Measurements from ENCODE around the gene DNAH8. TPM values are rescaled to one million over a fixed set of nuclear protein-coding genes. Genes with fewer than 3 reads are reported as not detected.
A peak's percentile ranks its signal among the peaks of the same experiment; 100 is the strongest.

DNAH8 gene, protein sequence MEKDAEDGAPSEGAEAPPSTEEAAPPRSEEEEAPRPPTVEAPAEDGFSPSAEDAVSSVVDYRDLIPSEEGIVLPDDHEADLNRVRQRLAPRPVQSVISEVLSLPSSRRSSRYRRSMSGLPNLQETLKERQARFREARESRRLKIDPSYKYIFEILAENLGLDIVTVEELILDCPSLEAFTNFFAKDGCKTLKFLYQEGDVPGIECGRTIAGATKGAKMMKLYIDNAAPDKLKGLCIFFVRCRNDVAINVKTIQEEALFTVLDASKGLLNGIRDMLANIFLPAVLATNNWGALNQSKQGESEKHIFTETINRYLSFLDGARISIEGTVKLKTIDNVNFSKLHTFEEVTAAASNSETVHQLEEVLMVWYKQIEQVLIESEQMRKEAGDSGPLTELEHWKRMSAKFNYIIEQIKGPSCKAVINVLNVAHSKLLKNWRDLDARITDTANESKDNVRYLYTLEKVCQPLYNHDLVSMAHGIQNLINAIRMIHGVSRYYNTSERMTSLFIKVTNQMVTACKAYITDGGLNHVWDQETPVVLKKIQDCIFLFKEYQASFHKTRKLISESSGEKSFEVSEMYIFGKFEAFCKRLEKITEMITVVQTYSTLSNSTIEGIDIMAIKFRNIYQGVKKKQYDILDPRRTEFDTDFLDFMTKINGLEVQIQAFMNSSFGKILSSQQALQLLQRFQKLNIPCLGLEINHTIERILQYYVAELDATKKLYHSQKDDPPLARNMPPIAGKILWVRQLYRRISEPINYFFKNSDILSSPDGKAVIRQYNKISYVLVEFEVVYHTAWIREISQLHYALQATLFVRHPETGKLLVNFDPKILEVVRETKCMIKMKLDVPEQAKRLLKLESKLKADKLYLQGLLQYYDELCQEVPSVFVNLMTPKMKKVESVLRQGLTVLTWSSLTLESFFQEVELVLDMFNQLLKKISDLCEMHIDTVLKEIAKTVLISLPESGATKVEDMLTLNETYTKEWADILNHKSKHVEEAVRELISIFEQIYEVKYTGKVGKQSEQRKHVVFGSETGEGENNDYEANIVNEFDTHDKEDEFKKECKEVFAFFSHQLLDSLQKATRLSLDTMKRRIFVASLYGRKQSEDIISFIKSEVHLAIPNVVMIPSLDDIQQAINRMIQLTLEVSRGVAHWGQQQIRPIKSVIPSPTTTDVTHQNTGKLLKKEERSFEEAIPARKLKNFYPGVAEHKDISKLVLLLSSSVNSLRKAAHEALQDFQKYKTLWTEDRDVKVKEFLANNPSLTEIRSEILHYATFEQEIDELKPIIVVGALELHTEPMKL (N-terminal part only)
- total RNA-seq = 10 to 100 TPM in 2 of 7 donors, 1 to 10 TPM in 5; 1.7 to 15.6 (median 6.3) TPM
- under 1 TPM; 0.20 to 0.51 (median 0.46) TPM for polyA plus RNA-seq
- long read RNA-seq, donor 1 = 0 reads
- long read RNA-seq, donor 2 = 0 reads

DNA sequence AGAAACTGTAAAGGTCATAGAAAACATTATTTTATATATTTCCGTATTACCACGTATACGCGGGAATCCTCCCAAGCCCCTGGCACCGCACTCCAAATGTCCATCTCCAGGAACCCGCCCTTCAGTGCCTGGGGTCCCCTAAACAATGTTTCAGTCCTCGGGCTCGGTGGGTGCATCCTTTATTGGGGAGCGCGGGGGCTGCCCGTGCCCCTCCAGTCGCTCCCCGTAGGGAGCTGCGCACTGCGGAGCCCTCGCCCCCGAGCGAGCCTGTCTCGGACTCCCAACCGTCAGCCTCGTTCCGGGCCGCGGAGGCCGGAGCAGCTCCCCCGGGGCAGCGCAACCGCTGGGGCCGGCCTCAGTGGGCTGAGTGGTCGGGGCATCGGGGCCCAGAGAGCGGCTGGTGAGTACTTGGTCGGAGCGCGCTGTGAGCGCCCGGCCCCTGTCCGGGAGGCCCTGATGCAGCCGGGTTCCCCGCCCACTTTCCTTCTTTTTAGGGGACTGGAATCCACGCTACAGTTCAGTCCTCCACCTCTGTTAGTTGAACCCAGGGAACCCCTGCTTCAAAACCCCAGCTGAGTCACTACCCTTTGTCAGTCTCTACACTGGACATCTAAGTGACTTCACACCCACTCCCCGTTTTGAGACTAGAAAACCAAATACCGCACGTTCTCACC is at the start of gene DNAH8:
TSS of gene DNAH8 (plus strand) at position 296 of the 674 bp plus-strand sequence. CDS start 7,499 bp downstream, outside the sequence.
- WGBS, 5 donors = 5 to 19% (median 10%) methylated on average over 16 to 44 of the region's 44 CpGs
- DNase-seq = peak; percentile 75

DNA sequence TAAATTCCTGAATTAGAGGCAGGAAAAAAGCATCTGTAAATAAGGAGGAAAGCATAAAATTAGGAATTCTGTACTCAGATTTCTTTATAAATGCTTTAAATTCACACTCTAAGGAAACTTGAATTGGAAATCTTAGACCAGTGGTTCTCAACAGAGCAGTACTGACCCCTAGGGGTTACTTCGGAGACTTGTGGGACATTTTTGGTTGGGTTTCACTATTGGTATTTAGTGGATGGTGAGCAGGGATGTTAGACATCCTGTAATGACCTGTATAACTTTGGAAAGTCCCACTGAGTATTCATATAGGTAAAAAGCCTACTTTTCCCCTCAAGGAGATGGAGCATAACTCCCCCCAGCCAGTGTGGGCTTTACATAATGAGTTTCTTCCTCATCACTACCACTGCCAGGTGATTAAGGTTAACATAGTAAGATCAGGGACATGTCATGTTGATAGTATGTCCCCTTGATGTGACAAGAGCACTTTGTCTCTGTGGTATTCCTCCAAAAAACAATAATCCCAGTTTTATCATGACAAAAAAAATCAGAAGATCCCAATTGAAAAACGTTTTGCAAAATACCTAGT is 43.1 kb upstream of the DNAH8 start:
- DNase-seq = no peak
- H3K4me3 ChIP-seq = no peak overlapping the region
- H3K4me1 ChIP-seq = peaks cover 3 to 53% (median 25%) of the 10 kb centered on the region in 6 donors
- no peaks in the 10 kb centered on the region for H3K27me3 ChIP-seq (replicated peaks in 1 of 7)
- peaks cover 0 to 5% (median 0%) of the 10 kb centered on the region in 8 donors for H3K9me3 ChIP-seq
- intact Hi-C loops (cut with DNase I; ENCODE audit: low total_unique reads) = no loop called here
- no peak for TF ChIP-seq POLR2AphosphoS5 (IDR thresholded peaks at IDR 0.05)
- TF ChIP-seq, protein P1, sequence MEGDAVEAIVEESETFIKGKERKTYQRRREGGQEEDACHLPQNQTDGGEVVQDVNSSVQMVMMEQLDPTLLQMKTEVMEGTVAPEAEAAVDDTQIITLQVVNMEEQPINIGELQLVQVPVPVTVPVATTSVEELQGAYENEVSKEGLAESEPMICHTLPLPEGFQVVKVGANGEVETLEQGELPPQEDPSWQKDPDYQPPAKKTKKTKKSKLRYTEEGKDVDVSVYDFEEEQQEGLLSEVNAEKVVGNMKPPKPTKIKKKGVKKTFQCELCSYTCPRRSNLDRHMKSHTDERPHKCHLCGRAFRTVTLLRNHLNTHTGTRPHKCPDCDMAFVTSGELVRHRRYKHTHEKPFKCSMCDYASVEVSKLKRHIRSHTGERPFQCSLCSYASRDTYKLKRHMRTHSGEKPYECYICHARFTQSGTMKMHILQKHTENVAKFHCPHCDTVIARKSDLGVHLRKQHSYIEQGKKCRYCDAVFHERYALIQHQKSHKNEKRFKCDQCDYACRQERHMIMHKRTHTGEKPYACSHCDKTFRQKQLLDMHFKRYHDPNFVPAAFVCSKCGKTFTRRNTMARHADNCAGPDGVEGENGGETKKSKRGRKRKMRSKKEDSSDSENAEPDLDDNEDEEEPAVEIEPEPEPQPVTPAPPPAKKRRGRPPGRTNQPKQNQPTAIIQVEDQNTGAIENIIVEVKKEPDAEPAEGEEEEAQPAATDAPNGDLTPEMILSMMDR (IDR thresholded peaks at IDR 0.05 in 8 of 11, conservative IDR thresholded peaks at IDR 0.05 in 3 of 11) = peak in 10 of 11 experiments; percentile 11 to 77 (median 66)
- no peak overlapping the region for H3K27ac ChIP-seq
- peaks cover 0 to 24% (median 0%) of the 10 kb centered on the region in 6 donors for H3K36me3 ChIP-seq
- WGBS, 5 donors = 12 to 28% (median 20%) methylated on average over 2 of the region's 2 CpGs

More for the DNA sequence above, at the start of gene DNAH8:
- TF ChIP-seq POLR2AphosphoS5 (IDR thresholded peaks at IDR 0.05) = peak in 1 of 3 donors; percentile 23
- TF ChIP-seq, protein P1 (IDR thresholded peaks at IDR 0.05 in 8 of 11, conservative IDR thresholded peaks at IDR 0.05 in 3 of 11) = no peak
- no peak for TF ChIP-seq POLR2A (IDR thresholded peaks at IDR 0.05)
- H3K9me3 ChIP-seq = peaks cover 0 to 3% (median 0%) of the 10 kb centered on the region in 8 donors
- intact Hi-C loops (cut with DNase I; ENCODE audit: low total_unique reads) = no loop called here
- peak within 1 kb of the TSS in 2 of 8 donors; percentile 26 to 76 for H3K27ac ChIP-seq
- H3K27me3 ChIP-seq (replicated peaks in 1 of 7) = peaks cover 0 to 58% (median 38%) of the 10 kb centered on the region in 7 donors
- H3K36me3 ChIP-seq = no peaks in the 10 kb centered on the region
- H3K4me3 ChIP-seq = peak within 1 kb of the TSS; percentile 4 to 66 (median 36)
- H3K4me1 ChIP-seq = peaks cover 0 to 22% (median 18%) of the 10 kb centered on the region in 6 donors

DNA sequence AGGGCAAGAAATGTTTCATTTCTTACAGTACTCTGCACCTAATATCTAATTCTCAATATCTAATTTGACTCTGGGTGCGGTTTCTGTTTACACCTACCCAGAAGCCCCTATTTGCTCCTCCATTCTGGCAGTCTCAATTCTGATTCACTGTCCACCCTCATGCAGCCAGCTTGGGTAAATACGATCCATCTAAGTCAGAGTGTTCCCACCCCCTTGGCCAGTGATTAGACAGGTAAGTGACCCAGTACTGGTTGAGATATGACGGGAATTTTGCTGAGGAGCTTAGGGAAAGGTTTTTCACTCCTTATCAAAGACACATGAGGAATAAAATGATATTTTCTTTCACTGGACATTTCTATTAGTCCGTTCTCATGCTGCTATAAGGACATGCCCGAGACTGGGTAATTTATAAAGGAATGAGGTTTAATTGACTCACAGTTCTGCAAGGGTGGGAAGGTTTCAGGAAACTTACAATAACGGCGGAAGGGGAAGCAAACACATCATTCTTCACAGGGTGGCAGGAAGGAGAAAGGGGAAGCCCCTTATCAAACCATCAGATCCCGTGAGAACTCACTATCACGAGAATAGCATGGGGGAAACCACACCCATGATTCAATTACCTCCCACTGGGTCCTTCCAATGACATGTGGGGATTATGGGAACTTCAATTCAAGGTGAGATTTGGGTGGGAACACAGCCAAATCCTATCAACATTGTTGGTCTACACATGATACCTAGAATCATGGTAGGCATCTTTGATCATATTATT is 41.5 kb upstream of the DNAH8 start:
- Histone ChIP-seq H3K4me1 (peaks cover 3 to 70% (median 39%) of the 10 kb centered on the region in 6 donors), H3K9me3 (peaks cover 0 to 5% (median 0%) of the 10 kb centered on the region in 8 donors), H3K27ac (peak overlapping the region in 5 of 8 donors; percentile 11 to 89 (median 53)), H3K36me3 (peaks cover 0 to 40% (median 3%) of the 10 kb centered on the region in 6 donors), H3K4me3 (no peak overlapping the region), H3K27me3 (replicated peaks in 1 of 7) (no peaks in the 10 kb centered on the region)
- intact Hi-C loops (cut with DNase I; ENCODE audit: low total_unique reads) = no loop called here
- 25 to 38% (median 33%) methylated on average over 9 of the region's 9 CpGs for WGBS, 5 donors
- no peak for DNase-seq
- TF ChIP-seq POLR2A (IDR thresholded peaks at IDR 0.05) = no peak
- TF ChIP-seq, protein P1 (IDR thresholded peaks at IDR 0.05 in 8 of 11, conservative IDR thresholded peaks at IDR 0.05 in 3 of 11) = no peak
- TF ChIP-seq POLR2AphosphoS5 (IDR thresholded peaks at IDR 0.05) = peak in 1 of 3 donors; percentile 36

Data from spleen (tissue), 13 donors.